Measurements from ENCODE around the gene LARP1. TPM values are rescaled to one million over a fixed set of nuclear protein-coding genes. Genes with fewer than 3 reads are reported as not detected.
"Not testable (repeated sequence)": the region's sequence is repeated elsewhere in the genome, so short reads cannot be mapped to it uniquely, and the experiment has no call there.

LARP1 gene
- total RNA-seq, 2 experiments from 2014 or later = 88.7 to 97.6 TPM

DNA sequence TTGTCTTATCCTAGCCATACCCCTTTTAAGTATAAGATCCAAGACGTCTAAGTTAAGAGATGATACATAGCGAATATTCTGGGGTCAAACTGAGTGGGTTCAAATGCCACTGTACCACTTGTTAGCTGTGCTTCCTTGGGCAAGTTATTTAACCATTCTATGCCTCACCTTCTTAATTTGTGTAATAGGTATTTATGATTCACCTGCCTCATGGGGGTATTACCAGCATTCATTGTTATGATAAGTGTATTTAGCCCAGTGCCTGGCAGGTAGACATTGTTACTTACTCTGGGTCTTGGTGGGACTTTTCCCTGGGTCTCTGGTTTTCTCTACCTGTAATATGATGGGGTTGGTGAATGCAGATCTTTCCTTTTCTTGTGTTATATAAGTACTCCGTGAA, 3.8 kb downstream of the LARP1 start:
- Histone ChIP-seq H3K4me1 (ENCODE audit: insufficient read depth, low read length) (peaks cover 60% of the 10 kb centered on the region), H3K36me3 (ENCODE audit: insufficient read depth, low read length) (no peaks in the 10 kb centered on the region), H3K27ac (ENCODE audit: low read depth in 1 of 2, low read length in 2 of 2) (peak overlapping the region in 1 of 2 donors; percentile 14), H3K9me3 (ENCODE audit: control insufficient read depth in 1 of 2, insufficient read depth in 1 of 2, low read length in 2 of 2) (no peaks in the 10 kb centered on the region), H3K4me3 (ENCODE audit: low read length) (no peak overlapping the region), H3K27me3 (ENCODE audit: control insufficient read depth in 1 of 2, insufficient read depth in 2 of 2, low read length in 2 of 2) (no peaks in the 10 kb centered on the region)
- Mint-ChIP-seq H3K27ac (peak overlapping the region; percentile 91), H3K4me3 (peak overlapping the region; percentile 97), H3K4me1 (ENCODE audit: low read depth) (peaks cover 71% of the 10 kb centered on the region), H3K9me3 (no peaks in the 10 kb centered on the region), H3K36me3 (ENCODE audit: low read depth) (peaks cover 19% of the 10 kb centered on the region), H3K27me3 (no peaks in the 10 kb centered on the region)
- ATAC-seq (ENCODE audit: poor library complexity) (no peak), DNase-seq (no peak)
- intact Hi-C loops (cut with DNase I, micrococcal nuclease) = loop anchor here (1.0 to 10.0 kb wide), 7 partner anchors 8 to 564 kb away; partner anchors contain the start of genes GALNT10 (in 1 of the 2) and MRPL22 (in 1 of the 2)
- TF ChIP-seq, protein P1, sequence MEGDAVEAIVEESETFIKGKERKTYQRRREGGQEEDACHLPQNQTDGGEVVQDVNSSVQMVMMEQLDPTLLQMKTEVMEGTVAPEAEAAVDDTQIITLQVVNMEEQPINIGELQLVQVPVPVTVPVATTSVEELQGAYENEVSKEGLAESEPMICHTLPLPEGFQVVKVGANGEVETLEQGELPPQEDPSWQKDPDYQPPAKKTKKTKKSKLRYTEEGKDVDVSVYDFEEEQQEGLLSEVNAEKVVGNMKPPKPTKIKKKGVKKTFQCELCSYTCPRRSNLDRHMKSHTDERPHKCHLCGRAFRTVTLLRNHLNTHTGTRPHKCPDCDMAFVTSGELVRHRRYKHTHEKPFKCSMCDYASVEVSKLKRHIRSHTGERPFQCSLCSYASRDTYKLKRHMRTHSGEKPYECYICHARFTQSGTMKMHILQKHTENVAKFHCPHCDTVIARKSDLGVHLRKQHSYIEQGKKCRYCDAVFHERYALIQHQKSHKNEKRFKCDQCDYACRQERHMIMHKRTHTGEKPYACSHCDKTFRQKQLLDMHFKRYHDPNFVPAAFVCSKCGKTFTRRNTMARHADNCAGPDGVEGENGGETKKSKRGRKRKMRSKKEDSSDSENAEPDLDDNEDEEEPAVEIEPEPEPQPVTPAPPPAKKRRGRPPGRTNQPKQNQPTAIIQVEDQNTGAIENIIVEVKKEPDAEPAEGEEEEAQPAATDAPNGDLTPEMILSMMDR (IDR thresholded peaks at IDR 0.05) = no peak
- CTCF ChIA-PET = interaction anchor here (0.5 kb wide), 1 partner anchor 104 kb away, joined by 4 read pairs; no protein-coding TSS in a partner anchor
- POLR2A ChIA-PET = interaction anchor here (2.0 to 2.9 kb wide), 3 partner anchors 8 to 100 kb away, joined by 7 to 23 read pairs (median 11); partner anchors contain the start of gene CNOT8

DNA sequence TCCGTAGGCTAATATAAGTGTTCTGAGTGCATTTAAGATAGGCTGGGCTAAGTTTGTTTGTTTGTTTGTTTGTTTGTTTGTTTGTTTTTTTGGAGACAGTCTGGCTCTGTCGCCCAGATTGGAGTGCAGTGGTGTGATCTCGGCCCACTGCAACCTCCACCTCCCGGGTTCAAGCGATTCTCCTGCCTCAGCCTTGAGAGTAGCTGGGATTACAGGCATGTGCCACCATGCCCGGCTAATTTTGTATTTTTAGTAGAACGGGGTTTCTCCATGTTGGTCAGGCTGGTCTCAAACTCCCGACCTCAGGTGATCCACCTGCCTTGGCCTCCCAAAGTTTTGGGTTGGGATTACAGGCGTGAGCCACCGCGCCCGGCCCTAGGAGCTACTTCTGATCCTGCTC, 4.7 kb downstream of the LARP1 start:
- H3K9me3 Mint-ChIP-seq; H3K27ac ChIP-seq (ENCODE audit: low read depth in 1 of 2, low read length in 2 of 2); H3K27me3 Mint-ChIP-seq; H3K4me3 ChIP-seq (ENCODE audit: low read length); H3K36me3 ChIP-seq (ENCODE audit: insufficient read depth, low read length); H3K27me3 ChIP-seq (ENCODE audit: control insufficient read depth in 1 of 2, insufficient read depth in 2 of 2, low read length in 2 of 2); CTCF ChIA-PET; DNase-seq; ATAC-seq (ENCODE audit: poor library complexity); H3K9me3 ChIP-seq (ENCODE audit: control insufficient read depth in 1 of 2, insufficient read depth in 1 of 2, low read length in 2 of 2): not testable (repeated sequence)
- POLR2A ChIA-PET = interaction anchor here (1.6 to 2.9 kb wide), 3 partner anchors 7 to 98 kb away, joined by 5 to 23 read pairs (median 17); partner anchors contain the start of gene CNOT8
- intact Hi-C loops (cut with DNase I, micrococcal nuclease) = loop anchor here (2.0 to 10.0 kb wide), 7 partner anchors 32 to 565 kb away; partner anchors contain the start of genes GALNT10 (in 1 of the 2) and MRPL22 (in 1 of the 2)
- H3K4me1 ChIP-seq (ENCODE audit: insufficient read depth, low read length) = peaks cover 59% of the 10 kb centered on the region
- peaks cover 65% of the 10 kb centered on the region for H3K4me1 Mint-ChIP-seq (ENCODE audit: low read depth)
- peak overlapping the region; percentile 91 for H3K27ac Mint-ChIP-seq
- H3K4me3 Mint-ChIP-seq = peak overlapping the region; percentile 97
- H3K36me3 Mint-ChIP-seq (ENCODE audit: low read depth) = peaks cover 17% of the 10 kb centered on the region

DNA sequence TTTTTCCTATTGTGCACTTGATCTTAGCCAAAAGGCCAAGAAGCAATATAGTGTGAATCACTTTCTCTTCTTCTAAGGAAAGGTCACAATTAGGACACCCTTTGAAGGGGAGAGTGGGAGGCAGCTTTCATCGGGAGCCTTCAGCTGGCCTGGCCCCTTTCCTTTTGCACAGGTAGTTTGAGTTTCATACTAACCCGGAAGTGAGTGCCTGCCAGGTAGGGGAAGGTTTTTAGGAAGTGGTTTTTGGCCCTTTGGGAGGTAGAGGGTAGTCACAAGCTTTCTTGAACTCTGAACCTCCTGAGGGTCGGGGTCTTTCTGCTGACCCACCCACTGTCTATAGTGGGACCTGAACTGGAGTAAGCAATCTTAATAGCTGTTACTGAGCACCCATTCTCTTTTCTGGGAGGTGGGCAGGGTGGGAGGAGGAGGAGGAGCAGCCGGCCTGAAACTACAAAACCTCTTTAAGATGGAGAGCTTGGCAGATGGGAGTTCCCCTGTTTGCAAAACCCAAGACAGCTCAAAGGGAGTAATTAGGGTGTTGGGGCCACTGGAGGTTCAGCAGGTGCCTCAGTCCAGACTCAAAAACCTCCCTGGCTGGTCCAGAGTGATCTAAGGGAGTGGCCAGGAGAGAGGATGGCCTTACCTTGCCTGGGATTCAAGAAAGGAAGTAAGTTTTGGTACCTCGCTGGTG, 6.0 kb downstream of the LARP1 start:
- peak overlapping the region; percentile 64 for H3K4me3 Mint-ChIP-seq
- H3K9me3 Mint-ChIP-seq = no peaks in the 10 kb centered on the region
- H3K27ac Mint-ChIP-seq = peak overlapping the region; percentile 91
- intact Hi-C loops (cut with DNase I, micrococcal nuclease) = loop anchor here in 1 of 2 experiments (2.0 kb wide), 1 partner anchor 78 kb away; no protein-coding TSS in a partner anchor
- Histone ChIP-seq H3K27ac (ENCODE audit: low read depth in 1 of 2, low read length in 2 of 2) (peak overlapping the region; percentile 38 to 51), H3K4me3 (ENCODE audit: low read length) (no peak overlapping the region), H3K36me3 (ENCODE audit: insufficient read depth, low read length) (no peaks in the 10 kb centered on the region), H3K4me1 (ENCODE audit: insufficient read depth, low read length) (peaks cover 72% of the 10 kb centered on the region), H3K9me3 (ENCODE audit: control insufficient read depth in 1 of 2, insufficient read depth in 1 of 2, low read length in 2 of 2) (no peaks in the 10 kb centered on the region), H3K27me3 (ENCODE audit: control insufficient read depth in 1 of 2, insufficient read depth in 2 of 2, low read length in 2 of 2) (no peaks in the 10 kb centered on the region)
- DNase-seq (peak in 4 of 14 experiments; percentile 39 to 62 (median 58)), ATAC-seq (ENCODE audit: poor library complexity) (peak; percentile 21)
- CTCF ChIA-PET = no interaction called here
- H3K4me1 Mint-ChIP-seq (ENCODE audit: low read depth) = peaks cover 76% of the 10 kb centered on the region
- TF ChIP-seq, protein P1 (IDR thresholded peaks at IDR 0.05) = no peak
- no peaks in the 10 kb centered on the region for H3K27me3 Mint-ChIP-seq
- peaks cover 14% of the 10 kb centered on the region for H3K36me3 Mint-ChIP-seq (ENCODE audit: low read depth)
- POLR2A ChIA-PET = interaction anchor here (1.6 to 2.8 kb wide), 3 partner anchors 20 to 96 kb away, joined by 4 to 17 read pairs (median 5); partner anchors contain the start of gene CNOT8
